Activated B cell treated with CpG ODN at 0.5 μM for 24 hours (primary cell): ENCODE data around the gene KCNK10. TPM values are rescaled to one million over a fixed set of nuclear protein-coding genes. Genes with fewer than 3 reads are reported as not detected.

Experiments used
- ATAC-seq: fragments of 200-7000 bp; cut with Tn5 transposase; one replicate; pipeline ENCODE4 v1.10.0; 2021; ENCODE audit warnings: low read depth, mild to moderate bottlenecking, moderate library complexity
- CTCF ChIA-PET: fragments of 350-600 bp; sonication (Branson Sonifier 250); formaldehyde crosslinking; loops from one replicate; lab custom pipeline; 2021; ENCODE audit warnings: antibody characterized with exemption; lab: Charles Lee
- POLR2A ChIA-PET: fragments of 350-600 bp; sonication (Branson Sonifier 250); formaldehyde crosslinking; loops from one replicate; lab custom pipeline; 2021; ENCODE audit warnings: antibody characterized with exemption; lab: Charles Lee
- DNase-seq: peaks from one replicate; pipeline ENCODE4 v3.0.0; 2022
- H3K27ac Mint-ChIP-seq: one replicate; pipeline ENCODE4 v1.8.0; 2020; ENCODE audit warnings: mixed read lengths
- H3K27me3 Mint-ChIP-seq: one replicate; pipeline ENCODE4 v1.8.0; 2021; ENCODE audit warnings: mixed read lengths
- H3K36me3 Mint-ChIP-seq: one replicate; pipeline ENCODE4 v1.8.0; 2021; ENCODE audit warnings: low read depth, mixed read lengths
- H3K4me1 Mint-ChIP-seq: one replicate; pipeline ENCODE4 v1.8.0; 2021; ENCODE audit warnings: mixed read lengths
- H3K4me3 Mint-ChIP-seq: one replicate; pipeline ENCODE4 v1.8.0; 2020; ENCODE audit warnings: mild to moderate bottlenecking, mixed read lengths
- H3K9me3 Mint-ChIP-seq: one replicate; pipeline ENCODE4 v1.8.0; 2020; ENCODE audit warnings: mixed read lengths
- intact Hi-C: fragments of 100-400 bp; cut with micrococcal nuclease; formaldehyde crosslinking; loops from one replicate; pipeline ENCODE4 v1.15.1; 2024
- total RNA-seq: library from RNA; stranded (reverse); gene quantifications from 2 replicates; pipeline ENCODE4 v1.2.3, GENCODE V29; 2022
- TF ChIP-seq, protein P1 (sequence below): fragments of 200-600 bp; IDR thresholded peaks from one replicate; pipeline ENCODE4 v1.8.0; 2022; ENCODE audit warnings: antibody characterized with exemption, mild to moderate bottlenecking

KCNK10 gene
- total RNA-seq, 1 donor from 2014 or later = 0.13 TPM

DNA sequence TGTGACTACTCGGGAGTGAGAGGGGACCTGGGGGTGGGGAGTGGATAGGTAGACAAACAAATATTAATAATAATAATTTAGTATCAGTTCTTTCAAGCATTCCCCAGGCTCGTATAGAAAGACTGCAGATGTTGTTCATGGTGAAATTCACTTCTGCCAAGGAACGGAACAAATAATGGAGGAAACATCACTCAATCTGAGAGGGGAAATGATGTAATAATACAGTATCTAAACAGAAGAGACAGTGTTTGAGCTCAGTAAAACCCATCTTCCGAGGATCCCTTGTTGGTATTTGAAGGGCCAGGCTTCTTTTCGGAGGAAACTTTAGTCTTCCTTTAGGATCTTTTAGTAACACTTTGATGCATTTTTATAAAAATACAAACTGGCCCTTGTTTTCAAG is 114.2 kb downstream of the KCNK10 start:
- Mint-ChIP-seq H3K27ac (peak overlapping the region; percentile 92), H3K27me3 (peaks cover 8% of the 10 kb centered on the region), H3K9me3 (no peaks in the 10 kb centered on the region), H3K4me3 (peak overlapping the region; percentile 79), H3K36me3 (no peaks in the 10 kb centered on the region), H3K4me1 (peaks cover 42% of the 10 kb centered on the region)
- DNase-seq = no peak
- intact Hi-C loops = loop anchor here (1.0 to 5.0 kb wide), 8 partner anchors 12 to 353 kb away; partner anchors contain the start of genes GALC, KCNK10 and ZC3H14
- TF ChIP-seq, protein P1, sequence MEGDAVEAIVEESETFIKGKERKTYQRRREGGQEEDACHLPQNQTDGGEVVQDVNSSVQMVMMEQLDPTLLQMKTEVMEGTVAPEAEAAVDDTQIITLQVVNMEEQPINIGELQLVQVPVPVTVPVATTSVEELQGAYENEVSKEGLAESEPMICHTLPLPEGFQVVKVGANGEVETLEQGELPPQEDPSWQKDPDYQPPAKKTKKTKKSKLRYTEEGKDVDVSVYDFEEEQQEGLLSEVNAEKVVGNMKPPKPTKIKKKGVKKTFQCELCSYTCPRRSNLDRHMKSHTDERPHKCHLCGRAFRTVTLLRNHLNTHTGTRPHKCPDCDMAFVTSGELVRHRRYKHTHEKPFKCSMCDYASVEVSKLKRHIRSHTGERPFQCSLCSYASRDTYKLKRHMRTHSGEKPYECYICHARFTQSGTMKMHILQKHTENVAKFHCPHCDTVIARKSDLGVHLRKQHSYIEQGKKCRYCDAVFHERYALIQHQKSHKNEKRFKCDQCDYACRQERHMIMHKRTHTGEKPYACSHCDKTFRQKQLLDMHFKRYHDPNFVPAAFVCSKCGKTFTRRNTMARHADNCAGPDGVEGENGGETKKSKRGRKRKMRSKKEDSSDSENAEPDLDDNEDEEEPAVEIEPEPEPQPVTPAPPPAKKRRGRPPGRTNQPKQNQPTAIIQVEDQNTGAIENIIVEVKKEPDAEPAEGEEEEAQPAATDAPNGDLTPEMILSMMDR = no peak
- peak; percentile 53 for ATAC-seq
- CTCF ChIA-PET = interaction anchor here (1.3 to 1.9 kb wide), 2 partner anchors 13 to 19 kb away, joined by 3 to 5 read pairs; no protein-coding TSS in a partner anchor
- POLR2A ChIA-PET = interaction anchor here (0.6 to 1.5 kb wide), 4 partner anchors 20 to 216 kb away, joined by 3 to 5 read pairs (median 3); partner anchors contain the start of gene GALC

DNA sequence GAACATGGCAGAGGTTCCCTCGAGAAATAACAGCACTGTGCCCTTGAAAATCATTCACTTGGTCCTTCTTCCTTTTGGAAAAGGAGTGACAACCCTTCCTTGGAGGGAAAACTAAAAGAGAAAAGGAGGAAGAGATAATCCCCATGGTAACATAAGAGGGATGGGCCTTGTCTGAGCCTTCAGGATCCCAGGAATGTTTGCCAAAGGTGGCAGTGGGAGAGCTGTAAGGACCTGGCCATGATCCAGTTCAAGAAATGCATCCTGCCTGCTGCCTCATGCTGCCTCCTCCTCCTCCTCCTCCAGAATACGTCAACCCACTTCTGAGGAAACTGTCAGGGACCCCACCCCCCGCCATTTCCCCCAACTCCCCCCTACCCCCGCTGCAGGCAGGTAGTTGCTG is 118.8 kb downstream of the KCNK10 start:
- Mint-ChIP-seq H3K9me3 (no peaks in the 10 kb centered on the region), H3K4me3 (no peak overlapping the region), H3K4me1 (peaks cover 17% of the 10 kb centered on the region), H3K27ac (no peak overlapping the region), H3K36me3 (no peaks in the 10 kb centered on the region), H3K27me3 (peaks cover 16% of the 10 kb centered on the region)
- DNase-seq (no peak), ATAC-seq (no peak)
- TF ChIP-seq, protein P1 = no peak
- ChIA-PET CTCF (interaction anchor here (1.3 kb wide), 1 partner anchor 15 kb away, joined by 3 read pairs; no protein-coding TSS in a partner anchor), POLR2A (no interaction called here)
- intact Hi-C loops = no loop called here

DNA sequence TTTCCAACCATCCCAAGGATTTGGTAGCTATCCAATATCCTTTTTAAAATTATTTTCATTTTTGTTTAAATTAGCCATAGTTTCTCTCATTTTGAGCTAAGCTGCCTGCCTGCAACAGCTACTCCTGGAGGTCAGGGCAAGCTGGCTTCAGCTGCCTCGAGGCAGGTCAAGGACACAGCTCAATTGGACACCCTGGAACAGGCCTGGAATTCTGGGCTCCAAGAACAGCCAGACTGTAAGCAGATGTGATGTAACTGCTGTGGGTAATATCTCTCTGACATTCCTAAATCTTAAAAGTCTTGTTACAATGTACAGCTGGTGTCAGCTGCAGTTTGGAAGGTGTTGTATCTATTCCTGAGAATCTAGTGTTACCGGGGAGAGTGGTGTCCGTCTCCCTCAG is 119.8 kb downstream of the KCNK10 start:
- Mint-ChIP-seq H3K4me1 (peaks cover 11% of the 10 kb centered on the region), H3K4me3 (no peak overlapping the region), H3K9me3 (no peaks in the 10 kb centered on the region), H3K36me3 (no peaks in the 10 kb centered on the region), H3K27me3 (peaks cover 19% of the 10 kb centered on the region), H3K27ac (no peak overlapping the region)
- intact Hi-C loops = no loop called here
- TF ChIP-seq, protein P1 = no peak
- DNase-seq = no peak
- no peak for ATAC-seq
- ChIA-PET CTCF (interaction anchor here (1.3 kb wide), 1 partner anchor 14 kb away, joined by 3 read pairs; no protein-coding TSS in a partner anchor), POLR2A (no interaction called here)

DNA sequence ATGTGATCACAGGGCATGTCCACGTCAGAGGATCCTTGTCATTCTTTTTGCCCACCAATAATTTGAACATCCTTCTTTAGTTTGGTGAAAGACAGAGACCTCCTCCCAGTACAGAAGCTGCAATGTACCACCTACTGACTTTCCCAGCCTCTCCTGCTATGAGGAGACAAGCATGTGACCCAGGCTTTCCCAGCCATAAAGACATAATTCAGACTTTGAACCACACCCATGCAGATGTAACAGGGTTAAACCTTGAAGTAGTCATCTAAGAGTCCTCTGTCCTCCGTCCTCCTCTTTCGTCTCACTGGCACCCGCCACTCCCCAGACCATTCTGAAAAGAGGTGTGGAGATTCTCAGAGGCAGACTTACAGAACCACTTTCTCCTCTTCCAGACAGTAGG is 120.8 kb downstream of the KCNK10 start:
- intact Hi-C loops = no loop called here

DNA sequence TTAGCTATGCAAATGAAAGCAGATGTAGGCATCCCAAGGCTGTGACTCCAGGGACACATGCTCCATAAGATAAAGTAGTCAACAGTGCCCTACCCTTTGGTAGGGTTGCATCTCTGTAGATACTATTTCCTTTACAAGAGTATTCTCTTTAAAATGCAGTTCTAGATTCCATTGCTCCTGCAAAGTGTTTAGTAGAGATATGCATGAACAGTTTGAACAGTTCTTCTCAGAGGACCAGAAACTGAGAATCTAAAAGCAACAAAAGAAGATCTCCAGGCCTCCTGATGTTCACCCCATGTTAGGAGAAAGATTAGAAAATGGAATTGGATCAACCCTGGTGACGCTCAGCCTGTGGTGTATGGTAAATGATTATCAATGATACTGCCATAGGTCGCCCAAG is 121.2 kb downstream of the KCNK10 start:
- intact Hi-C loops = no loop called here
- ChIA-PET POLR2A (no interaction called here), CTCF (no interaction called here)
- no peak overlapping the region for H3K27ac Mint-ChIP-seq
- no peaks in the 10 kb centered on the region for H3K9me3 Mint-ChIP-seq
- no peak overlapping the region for H3K4me3 Mint-ChIP-seq
- TF ChIP-seq, protein P1 = no peak
- DNase-seq = no peak
- peaks cover 19% of the 10 kb centered on the region for H3K27me3 Mint-ChIP-seq
- peaks cover 2% of the 10 kb centered on the region for H3K4me1 Mint-ChIP-seq
- H3K36me3 Mint-ChIP-seq = no peaks in the 10 kb centered on the region
- ATAC-seq = no peak

More for the DNA sequence above, 120.8 kb downstream of the KCNK10 start:
- DNase-seq (no peak), ATAC-seq (no peak)
- Mint-ChIP-seq H3K4me3 (no peak overlapping the region), H3K9me3 (no peaks in the 10 kb centered on the region), H3K27ac (no peak overlapping the region), H3K27me3 (peaks cover 19% of the 10 kb centered on the region), H3K36me3 (no peaks in the 10 kb centered on the region), H3K4me1 (peaks cover under 1% of the 10 kb centered on the region)
- ChIA-PET CTCF (no interaction called here), POLR2A (no interaction called here)
- TF ChIP-seq, protein P1 = no peak
